HG03066 (cell line): ENCODE measurements around the gene MUC22.
"Not testable (repeated sequence)": the region's sequence is repeated elsewhere in the genome, so short reads cannot be mapped to it uniquely, and the experiment has no call there.

Source experiments
- ATAC-seq: cut with Tn5 transposase; IDR thresholded peaks from one replicate; pipeline ENCODE4 v1.9.1; 2021; ENCODE audit warnings: low read depth; ENCODE audit not compliant: unreplicated experiment

MUC22 gene

DNA sequence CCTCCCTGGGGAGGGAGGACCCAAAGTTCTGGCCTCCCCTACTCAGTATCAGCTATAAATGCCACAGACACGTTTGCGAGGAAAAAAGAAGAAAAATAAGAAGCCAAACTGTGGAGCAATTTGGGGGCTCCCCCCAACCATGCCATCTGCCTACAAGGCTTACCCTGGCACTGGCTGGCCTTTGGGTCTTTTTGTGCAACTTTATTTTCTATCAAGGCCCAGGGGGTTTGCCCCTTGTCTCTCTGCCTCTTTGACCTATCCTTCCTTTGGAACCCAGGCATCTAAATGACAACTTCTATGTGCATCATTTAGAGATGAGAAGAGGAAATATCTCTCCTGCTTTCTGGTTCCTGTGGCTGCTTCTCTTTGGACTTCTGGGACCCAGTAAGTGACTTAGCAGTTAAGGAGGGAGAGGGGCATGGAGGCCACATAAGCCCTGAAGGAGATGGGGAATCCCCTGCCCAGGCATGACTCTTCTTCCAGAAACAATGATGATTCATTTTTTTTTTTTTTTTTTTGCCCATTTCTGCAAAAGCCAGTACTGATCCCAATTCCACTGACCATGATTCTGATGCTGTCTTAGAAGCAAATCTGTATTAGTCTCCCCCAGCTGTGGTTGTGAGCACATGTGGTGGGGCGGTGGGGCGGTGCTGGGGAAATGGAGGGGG is at the start of gene MUC22:
Gene MUC22, plus strand, starts transcription at position 82 of the 668 bp plus-strand sequence. Its CDS starts 233 bp downstream, at position 315.
- ATAC-seq, result no peak

DNA sequence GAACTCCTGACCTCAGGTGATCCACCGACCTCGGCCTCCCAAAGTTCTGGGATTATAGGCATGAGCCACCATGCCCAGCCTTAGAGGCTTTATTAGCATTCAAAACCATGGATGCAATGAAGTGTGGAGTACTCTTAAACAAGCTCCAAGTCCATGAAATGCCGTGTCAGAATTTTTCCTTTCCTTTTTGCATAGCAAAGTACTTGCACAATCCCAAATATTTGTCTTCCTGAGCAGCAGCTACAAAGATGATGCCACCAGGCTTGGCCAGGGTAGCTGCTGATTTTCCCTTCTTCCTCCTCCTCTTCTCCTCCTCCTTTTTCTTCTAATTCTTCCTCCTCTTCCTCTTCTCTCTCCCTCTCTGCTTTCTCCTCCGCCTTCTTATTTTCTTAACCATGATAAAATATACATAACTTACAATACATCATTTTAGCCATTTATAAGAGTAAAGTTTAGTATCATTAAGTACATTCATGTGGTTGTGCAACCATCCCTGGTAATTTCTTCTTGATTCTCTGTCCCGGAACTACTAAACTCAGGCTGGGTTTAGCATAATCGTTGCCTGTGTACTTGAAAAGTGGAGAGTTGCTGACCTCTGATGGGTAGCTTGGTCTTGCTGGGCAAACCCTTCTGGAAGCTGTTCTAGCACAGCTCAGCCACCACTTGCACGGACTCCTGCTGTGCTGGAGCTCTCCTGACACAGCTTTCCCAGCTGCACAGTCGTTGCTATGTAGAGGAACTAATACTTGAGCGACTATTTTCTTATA is 49.2 kb upstream of the MUC22 start:
- ATAC-seq, result no peak

DNA sequence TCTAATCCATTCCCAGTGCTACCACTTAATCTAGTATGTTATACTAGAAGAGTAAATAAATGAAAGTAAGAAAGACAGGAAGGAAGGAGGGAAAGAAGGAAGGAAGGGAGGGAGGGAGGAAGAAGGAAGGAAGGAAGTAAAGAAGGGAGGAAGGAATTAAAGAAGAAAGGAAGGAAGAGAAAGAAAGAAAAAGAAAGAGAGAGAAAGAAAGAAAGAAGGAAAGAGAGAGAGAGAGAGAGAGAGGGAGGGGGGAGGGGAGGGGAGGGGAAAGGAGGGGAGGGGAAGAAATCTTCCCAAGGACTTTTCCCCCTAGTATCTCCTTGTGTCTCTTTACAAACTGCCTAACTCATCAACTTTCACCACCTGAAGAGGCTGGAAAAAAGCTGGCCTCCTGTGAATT is 47.6 kb upstream of the MUC22 start:
- ATAC-seq, result no peak

DNA sequence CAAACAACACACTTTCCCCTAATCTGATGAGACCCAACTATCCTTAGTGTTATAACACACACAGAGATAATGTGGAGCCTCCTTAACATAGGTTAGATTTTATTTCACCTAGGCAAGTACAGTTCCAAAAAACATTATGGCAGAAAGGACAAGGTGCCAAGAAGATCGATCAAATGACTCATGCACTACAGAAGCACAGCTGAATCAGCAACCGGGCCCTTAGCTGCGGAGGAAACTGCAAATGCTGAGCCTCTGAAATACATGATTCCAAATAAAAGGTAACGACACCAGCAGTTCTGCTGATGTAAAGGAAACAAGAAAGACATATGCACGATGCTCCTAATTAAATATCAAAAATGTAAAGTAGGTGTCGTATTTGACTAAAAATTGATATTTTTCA is 46.6 kb upstream of the MUC22 start:
- ATAC-seq, result no peak

DNA sequence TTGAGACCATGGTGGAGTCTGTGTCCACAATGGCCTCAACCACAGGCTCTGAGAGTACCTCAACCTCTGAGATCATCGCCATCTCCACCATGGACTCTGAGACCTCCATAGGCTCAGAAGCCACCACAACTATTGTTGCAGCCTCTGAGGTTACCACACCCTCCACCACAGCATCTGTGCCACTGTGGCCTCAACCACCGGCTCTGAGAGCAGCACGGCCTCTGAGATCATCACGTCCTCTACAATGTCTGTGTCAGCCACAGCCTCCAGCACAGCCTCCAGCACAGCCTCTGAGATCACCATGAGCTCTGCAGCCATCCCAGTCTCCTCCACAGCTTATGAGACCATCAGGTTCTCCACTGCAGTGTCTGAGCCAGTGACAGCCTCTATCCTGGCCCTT is 46.2 kb upstream of the MUC22 start:
- no peak for ATAC-seq

DNA sequence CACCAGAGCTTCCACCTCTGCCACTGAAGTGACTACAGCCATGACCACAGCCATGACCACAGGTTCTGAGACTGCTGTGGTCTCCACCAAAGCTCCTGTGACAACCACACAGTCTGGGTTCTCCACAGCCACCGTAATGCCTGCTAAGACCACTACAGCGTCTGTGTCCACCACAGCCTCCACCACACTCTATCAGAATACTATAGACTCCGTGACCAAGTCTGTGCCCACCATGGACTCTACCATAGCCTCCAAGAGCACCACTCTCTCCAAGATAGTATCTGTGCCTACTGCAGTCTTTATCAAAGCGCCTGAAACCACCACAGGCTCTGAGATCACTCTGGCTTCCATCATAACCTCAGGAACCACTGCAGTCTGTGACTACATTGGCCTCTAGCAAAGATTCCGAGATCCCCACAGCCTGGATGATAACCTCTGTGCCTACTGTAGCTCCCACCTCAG is 45.1 kb upstream of the MUC22 start:
- no peak for ATAC-seq

DNA sequence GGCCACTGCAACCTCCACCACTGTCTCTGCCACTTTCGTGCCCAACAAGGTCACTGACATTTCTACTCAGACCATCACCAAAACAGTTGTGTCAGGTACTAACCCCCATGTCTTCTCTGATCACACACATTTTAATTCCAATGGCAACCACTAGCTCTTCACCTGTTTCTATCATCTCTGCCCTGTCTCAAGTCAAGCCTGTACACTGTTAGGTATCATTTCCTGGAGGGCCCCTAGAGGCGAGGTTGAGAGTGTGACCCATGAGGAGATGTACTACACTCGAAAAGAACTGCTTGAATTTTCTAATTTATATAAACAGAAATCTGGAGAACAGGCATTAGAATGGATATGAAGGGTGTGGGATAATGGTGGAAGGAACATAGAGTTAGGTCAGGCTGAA is 44.1 kb upstream of the MUC22 start:
- no peak for ATAC-seq

DNA sequence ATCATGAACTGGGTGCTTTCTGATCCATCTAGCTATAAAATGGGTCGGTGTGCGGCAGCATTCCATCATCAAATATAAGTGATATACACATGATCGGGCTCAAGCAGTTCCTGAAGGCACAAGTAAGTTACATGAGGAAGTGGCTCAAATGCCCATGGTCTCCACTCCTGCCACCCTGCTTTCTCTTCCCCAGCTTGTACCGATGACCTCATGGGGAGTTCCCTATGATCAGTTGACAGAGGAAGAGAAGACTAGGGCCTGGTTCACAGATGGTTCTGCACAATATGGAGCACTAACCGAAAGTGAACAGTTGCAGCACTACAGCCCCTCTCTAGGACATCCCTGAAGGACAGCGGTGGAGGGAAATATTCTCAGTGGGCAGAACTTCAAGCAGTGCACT is 41.1 kb upstream of the MUC22 start:
- not testable (repeated sequence) for ATAC-seq

DNA sequence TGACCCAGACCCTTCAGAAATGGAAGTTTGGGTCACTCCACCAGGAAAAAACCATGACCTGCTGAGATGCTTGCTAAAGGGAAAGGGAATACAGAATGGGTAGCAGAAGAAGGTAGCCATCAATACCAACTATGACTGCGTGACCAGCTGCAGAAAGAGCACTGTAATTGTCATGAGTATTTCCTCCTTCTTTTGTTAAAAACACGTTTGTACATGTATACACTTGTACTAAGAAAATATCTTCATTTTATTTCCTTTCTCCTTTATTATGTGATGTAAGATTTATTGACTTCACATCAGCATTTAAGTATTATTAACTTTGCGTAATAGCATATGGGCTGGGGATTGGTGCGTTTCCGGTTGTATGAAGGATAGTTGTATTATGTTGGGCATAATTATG is 39.3 kb upstream of the MUC22 start:
- no peak for ATAC-seq

DNA sequence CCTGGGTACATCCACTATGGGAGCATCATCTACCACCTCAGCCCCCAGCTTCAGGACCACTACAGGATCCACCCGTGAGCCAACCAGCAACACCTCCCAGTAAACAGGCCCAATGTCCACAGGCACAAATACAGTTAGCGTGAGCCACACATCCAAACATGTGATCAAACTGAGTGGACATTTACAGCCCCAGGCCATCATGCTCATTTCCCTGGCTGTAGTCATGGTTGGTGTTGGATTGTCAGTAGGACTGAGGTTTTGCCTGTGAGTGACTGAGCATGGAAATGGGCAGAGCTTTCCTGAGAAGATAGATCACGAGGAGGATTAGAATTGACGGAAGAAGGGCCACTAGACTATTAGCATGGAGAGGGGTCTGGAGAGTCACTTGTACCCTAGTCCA is 37.5 kb upstream of the MUC22 start:
- ATAC-seq, result no peak

DNA sequence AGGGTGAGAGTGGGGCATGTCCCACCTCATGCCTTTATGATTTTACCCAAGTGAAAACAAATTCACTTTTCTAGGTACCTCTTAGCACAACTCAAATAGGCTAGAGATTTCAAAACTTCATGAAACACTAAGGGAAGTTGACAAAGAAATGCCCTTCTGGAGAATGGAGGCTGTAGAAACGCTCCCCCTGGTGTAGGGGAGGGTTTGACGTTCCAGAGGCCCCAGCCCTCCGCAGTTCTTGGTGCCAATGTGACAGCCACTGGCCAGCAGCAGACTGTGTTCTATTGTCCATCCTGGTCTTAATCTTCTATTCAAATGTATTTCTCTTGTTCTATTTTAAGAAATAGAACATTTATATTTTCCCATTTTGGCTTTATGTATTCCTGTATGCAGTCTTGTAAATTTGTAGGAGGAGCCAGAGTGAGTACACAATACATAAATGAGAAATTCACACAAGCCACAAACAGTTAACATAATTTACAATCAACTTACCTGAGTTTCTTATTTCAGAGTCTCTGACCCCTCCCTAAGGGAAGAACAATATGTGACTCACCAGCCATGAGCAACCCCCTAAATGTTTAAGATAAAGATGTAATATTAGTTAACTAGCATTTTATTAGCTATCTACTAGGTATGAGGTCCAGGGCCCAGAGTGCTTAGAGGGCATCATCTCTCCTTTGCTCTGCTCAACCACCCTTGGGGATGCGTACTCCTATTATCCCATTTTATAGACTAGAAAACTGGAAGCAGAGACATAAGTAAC is 35.6 kb upstream of the MUC22 start:
- no peak for ATAC-seq

DNA sequence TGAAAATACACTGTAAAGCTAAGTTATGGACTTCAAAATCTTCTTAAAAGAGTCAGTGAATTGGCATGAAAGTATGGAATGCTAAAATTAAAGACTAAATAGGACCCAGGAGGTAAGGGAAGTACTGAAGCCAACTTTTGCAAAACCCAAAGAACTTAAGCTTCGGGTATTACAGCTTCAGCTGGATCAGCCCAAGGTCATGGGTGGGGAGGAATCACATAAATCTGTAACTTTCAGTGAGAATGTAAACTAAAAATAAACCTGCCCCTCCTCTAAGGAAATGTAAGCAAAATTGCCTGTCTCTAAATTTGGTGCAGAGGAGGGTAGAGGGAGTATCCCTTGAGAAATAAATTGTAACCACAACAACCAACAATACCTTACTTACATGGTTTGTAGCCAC is 31.1 kb upstream of the MUC22 start:
- ATAC-seq, result no peak

DNA sequence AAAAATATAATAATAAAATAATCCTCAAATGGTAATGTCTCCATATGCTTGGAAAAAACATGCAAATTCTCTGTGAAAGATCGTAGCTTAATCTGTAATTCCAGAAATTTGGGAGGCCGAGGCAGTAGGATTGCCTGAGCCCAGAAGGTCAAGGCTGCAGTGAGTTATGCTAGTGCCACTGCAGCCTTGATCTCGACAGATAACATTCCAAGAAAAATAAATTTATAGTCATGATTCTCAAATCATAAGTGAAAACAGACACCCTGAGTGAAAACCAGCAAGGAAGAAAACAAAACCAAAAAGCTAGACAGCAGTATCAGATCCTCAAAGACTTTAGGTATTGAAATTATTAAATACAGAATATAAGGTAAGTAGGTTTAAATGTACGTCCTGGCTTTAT is 30.6 kb upstream of the MUC22 start:
- ATAC-seq, result no peak

DNA sequence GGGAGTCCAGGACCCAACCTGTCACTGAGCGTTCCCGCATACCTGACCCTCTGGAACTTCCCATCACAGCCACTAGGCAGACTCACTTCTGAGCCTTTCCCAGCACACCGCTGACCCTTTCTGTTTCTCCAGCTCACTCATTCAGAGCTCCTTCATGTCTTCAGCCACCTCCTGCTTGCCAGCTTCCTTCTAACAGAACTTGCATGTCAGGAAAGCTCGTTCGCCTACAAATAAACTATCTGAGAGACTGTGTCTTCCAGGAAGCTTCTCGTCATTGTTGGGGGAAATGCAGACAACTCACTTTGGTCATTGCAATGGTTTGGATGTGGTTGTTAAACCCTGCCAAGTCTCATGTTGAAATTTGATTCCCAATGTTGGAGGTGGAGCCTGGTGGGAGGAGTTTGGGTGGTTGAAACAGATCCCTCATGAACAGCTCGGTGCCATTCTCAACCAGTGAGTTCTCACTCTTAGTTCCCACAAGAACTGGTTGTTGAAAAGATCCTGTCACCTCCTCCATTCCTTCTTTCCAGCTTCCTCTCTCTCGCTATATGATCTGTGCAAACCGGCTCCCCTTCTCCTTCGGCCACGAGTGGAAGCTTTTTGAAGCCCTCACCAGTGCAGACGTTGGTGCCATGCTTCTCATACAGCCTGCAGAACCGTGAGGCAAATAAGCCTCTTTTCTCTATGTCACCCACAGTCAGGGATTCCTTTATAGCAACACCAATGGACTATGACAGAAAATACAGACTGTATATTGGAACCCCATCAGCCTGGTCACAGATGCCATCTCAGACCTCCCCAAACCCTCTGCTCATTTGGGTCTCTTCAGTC is 28.1 kb upstream of the MUC22 start:
- ATAC-seq, result no peak

DNA sequence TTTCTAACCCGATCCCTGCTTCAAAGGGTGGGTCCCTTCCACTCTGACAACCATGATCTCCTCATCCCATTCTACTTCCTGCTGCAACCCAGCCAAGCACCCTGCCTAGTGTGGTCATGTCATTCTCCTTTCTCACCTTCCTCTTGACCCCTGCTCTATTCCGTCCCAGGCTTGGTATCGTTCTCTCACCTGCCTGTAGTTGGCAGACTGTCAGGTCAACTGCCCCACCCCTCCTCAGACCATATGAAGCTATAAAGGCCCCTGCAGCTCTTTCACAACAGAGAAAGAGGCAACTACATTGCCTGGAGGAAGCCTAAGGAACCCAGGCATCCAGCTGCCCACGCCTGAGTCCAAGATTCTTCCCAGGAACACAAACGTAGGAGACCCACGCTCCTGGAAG is 26.8 kb upstream of the MUC22 start, which contains the start of gene MUC21:
Gene MUC21, plus strand, starts transcription at position 280 of the 400 bp plus-strand sequence. CDS start 241 bp downstream, outside the sequence.
- no peak for ATAC-seq

DNA sequence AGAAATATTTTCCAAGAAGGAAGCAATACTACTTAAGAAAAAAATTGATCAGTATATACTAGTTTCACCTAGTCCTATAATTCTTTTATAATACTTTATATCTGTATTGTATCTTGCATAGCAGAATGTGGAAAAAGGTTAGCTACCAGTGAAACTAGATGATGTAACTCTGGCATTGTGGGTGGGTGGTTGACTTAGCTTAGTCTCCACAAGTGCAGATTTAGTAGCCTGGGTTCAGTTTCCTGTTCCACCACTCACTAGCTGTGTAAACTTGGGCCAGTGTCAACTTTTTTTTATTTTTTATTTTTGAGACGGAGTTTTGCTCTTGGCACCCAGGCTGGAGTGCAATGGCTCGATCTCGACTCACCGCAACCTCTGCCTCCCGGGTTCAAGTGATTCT is 24.8 kb upstream of the MUC22 start:
- ATAC-seq, result no peak

DNA sequence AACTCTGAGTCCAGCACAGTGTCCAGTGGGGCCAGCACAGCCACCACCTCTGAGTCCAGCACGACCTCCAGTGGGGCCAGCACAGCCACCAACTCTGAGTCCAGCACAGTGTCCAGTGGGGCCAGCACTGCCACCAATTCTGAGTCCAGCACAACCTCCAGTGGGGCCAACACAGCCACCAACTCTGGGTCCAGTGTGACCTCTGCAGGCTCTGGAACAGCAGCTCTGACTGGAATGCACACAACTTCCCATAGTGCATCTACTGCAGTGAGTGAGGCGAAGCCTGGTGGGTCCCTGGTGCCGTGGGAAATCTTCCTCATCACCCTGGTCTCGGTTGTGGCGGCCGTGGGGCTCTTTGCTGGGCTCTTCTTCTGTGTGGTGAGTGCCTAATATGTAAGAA is 23.0 kb upstream of the MUC22 start:
- ATAC-seq, result no peak

DNA sequence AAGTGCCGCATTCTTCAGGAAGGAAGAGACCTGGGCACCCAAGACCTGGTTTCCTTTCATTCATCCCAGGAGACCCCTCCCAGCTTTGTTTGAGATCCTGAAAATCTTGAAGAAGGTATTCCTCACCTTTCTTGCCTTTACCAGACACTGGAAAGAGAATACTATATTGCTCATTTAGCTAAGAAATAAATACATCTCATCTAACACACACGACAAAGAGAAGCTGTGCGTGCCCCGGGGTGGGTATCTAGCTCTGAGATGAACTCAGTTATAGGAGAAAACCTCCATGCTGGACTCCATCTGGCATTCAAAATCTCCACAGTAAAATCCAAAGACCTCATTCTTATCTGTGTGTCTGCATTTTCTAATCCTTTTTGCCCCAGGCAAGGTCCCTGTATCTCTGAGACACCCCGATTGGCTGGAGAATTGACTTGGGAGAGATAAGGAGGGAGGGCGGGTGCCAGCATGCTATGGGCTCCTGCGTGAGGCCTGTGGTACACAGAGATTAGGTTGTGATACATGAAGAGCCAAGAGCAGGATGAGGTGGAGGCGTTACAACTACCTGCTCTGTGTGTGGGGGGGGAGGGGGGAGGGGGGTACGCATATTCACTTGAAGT is 22.0 kb upstream of the MUC22 start:
- no peak for ATAC-seq

DNA sequence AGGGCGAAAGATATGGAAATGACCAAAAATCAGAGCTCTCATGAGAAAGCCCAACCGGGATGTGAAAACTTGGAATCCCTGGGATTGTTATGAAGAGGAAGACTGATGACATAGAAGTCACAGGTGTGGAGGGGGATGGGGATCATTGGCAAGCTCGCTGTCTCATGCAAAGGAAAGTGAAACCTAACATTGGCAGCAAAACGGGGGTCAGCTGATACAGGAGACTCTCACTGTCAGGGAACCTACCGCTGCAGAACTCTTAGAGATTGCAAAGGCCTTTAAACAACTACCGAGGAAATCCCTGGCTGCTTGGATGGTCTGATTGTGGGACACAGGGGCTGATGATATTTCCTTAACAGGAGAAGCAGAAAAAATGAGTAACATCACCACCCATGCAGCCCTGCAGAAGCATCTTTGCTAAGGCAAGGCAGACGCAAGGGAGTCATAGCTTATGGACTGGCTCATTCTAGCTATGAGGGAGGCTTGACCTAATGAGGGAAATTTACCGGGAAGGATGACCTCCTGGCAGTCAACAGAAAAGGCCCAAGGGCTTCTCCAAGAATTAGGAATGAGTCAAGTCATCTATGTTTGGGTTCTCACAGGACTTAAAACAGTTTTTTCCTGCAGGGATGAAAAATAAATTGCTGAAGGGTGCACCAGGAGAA is 19.7 kb upstream of the MUC22 start:
- no peak for ATAC-seq

DNA sequence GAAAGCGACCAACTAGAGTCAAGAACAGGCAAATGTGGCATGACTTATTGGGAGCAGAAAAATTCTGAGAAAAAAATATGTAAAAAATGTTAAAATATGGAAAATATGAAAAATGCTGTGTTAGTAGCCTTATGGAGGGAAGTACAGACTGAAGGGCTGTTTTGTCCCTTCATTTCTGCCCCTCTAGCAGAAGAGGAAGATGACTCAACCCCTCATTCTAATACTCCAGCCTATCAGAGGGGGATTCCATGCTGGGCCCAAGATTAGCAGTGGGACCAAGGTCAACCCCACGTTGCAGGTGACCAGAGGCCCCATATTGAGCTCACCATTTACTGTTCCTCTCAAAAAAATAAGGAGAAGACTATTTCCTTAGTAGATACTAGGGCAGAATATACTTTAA is 18.4 kb upstream of the MUC22 start:
- ATAC-seq, result no peak
